ENCODE data around the gene IGLL5.
"Not testable (repeated sequence)": the region's sequence is repeated elsewhere in the genome, so short reads cannot be mapped to it uniquely, and the experiment has no call there.

The IGLL5 gene

DNA sequence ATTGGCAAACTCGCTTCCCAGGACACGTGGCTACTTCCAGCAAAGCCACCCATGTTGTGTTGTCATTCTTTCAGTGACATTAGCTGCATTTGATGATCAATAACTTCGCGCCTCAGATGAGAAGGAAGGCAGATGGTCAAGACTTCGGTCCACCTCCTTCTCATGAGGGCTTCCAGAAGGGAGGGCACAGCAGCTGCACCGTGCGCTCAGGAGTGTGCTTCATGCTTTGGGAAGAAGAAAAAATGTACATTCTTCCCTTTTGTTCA, 25.3 kb downstream of the IGLL5 start:
- no peak for DNase-seq

DNA sequence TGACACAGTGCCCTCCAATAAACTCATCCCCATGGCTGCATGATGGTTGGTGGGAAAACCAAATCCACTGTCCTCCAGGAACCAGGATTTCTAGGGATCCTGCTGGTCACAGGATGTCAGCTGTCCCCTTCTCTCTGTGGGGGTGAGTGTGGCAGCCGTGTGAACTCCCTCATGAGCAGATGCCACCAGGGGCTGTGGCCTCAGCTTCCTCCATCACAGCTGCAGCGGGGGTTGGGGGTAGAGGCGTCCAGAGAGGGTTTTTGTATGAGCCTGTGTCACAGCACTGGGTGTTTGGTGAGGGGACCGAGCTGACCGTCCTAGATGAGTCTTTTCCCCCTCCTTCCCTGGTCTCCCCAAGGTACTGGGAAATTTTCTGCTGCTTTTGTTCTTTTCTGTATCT, 26.4 kb downstream of the IGLL5 start:
- no peak for DNase-seq

DNA sequence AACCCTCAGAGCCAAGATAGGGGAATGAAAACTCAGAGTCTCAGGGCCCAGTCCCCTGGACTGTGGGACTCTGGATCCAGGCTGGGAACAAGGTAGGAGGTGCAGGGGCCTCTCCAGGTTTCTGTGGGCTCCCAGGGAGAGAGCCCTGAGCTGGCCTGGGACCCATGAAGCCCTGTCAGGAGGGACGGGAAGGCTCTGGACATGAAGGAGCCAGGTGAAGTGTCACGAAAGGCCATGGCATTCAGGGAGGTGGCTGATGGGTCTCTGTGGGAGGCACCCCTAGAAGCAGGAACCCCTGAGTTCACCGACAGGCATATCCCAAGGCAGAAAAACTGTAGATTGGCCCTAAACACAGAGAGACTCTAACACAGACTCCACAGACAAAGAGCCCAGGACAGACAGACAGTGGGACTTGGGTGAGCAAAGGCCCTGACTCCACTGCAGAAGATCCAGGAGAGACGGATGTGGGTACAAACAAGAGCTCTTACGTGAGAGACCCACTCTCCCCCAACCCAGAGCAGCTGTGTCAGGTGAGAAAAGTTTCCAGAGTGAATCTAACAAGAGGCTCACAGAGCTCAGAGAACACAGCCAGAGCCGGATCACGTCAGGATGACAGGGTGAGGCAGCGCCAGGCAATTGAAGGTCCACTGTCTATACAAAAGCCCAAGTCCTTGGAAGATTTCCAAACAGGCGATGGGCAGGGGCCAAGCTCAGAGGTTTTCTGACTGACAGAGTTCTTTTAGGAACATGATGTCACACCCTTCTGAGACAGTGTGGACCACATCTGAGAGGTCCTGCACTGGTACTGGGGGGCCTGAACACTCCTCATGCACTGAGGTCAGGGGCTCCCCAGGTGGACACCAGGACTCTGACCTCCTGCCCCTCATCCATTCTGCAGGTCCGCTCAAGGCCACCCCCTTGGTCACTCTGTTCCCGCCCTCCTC, 27.4 kb downstream of the IGLL5 start:
- peak in 2 of 56 donors; percentile 7 to 58 for DNase-seq

DNA sequence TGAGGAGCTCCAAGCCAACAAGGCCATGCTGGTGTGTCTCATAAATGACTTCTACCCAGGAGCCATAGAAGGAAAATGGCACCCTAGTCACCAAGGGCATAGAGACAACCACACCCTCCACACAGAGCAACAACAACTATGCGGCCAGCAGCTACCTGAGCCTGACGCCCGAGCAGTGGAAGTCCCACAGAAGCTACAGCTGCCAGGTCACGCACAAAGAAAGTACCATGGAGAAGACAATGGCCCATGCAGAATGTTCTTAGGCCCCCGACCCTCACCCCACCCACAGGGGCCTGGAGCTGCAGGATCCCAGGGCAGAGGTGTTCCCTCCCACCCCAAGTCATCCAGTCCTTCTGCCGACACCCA, 28.0 kb downstream of the IGLL5 start:
- no peak for DNase-seq

DNA sequence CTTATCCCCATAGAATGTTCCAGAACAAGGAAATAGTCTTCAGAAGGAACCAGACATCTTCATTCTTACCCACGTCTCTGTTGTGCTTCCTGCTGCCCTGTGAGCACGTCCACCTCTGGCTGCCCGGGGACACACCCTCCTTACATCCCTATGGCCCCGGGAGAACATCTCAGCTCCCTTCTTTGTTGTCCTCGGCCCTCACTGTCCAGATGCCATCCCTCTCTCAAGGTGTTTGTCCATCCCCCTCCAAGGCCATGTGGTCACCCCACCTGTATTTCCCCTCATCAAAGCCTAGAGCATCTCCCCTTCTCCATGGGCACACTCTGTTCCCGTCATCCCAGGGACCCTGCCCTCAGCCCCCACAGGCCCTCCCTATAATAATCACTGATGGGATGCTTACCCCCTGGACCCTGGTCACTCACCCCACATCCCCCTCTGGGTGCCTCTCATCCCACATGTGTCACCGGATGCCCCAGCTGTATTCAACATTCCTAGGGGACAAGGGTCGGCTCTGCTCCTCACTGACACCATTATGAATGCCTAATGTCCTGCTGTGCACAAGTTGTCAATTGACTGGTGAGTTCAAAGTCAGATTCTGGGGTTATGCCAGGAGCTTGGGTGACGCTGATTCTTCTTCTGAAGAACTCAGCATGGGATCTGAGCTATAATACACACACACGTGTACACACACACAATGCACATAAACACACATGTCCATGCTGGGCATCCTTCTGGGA, 28.8 kb downstream of the IGLL5 start:
- DNase-seq, result no peak

DNA sequence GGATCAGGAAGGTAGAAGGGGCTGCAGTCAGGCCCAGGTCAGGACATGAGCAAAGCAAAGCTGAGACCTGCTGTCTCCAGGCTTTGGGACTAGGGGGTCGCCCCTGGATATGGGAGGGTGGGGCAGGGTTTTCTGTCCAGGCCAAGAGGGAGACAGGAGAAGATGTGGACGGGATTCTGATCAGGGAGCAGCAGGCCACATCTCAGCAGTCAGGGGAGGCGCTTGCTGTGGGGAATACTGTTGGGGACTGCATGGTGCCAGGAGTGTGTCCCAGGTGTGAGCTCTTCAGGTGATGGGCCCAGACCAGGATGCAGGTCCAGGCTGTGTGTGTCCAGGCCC, 29.3 kb downstream of the IGLL5 start:
- DNase-seq, result no peak

DNA sequence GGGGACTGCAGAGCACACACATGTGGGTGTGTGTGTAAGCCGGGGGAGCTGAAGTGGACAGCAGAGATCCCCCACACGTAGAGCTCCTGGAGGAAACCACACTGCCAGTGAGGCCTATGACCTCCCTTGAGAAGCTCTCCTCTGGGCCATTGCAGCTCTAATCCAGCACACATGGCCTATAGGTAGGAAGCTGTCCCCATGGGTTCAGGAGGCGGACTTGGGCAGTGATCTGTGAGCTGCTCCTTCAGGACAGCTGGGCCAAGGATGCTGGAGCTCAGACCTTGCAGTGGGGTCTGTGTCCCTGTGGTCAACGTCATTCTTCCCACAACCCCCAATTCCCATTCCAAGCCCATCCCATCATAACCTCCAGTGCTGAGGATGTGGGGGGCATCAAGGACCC, 29.8 kb downstream of the IGLL5 start:
- no peak for DNase-seq

DNA sequence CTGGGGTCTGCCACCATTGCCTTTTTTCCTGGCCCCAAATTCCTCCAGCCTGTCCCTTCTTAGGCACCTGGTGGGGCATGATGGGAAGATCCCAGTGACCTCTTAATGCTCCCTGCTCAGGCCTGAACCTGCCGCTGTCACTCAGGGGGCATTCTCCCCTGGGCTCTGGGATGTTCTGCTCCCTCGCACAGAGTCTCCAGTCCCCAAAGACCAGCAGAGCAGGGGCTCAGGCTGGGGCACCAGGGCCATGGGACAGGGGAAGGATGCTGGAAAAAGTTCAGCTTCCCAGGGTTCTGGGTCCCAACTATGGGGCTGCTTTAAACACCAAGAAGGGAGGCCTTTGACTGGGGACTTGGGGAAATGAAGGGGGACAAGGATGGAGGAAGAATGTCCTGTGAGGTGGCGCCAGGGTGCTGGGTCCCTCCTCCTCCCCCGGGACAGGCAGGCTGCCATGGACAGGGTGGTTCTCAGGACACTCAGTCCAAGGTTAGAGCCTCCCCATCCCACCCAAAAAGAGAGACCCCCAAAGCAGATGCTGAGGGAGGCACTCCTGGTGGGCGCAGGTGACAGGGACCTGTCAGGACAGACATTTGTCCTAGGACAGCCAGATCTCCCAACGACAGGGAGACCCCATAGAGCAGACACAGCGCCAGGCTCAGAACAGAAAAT, 30.8 kb downstream of the IGLL5 start:
- DNase-seq, result no peak

DNA sequence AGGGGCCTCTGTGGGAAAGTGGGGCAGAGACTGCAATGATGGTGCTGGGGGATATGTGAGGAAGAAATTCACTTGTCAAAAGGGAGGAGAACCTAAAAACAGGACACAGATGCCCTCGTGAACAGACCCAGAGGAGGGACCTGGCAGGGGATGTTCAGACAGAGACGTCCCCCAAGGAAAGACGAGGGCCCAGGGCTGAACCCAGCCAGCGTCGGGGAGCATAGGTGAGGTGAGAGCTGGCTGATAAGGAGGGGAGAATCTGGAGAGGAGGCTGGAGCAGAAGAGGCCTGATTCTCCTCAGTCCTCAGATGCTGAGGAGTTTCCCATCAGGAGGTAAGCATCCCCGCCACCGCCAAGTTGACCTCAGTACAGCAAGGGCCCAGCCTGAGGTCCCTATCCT, 31.4 kb downstream of the IGLL5 start:
- DNase-seq, result no peak

DNA sequence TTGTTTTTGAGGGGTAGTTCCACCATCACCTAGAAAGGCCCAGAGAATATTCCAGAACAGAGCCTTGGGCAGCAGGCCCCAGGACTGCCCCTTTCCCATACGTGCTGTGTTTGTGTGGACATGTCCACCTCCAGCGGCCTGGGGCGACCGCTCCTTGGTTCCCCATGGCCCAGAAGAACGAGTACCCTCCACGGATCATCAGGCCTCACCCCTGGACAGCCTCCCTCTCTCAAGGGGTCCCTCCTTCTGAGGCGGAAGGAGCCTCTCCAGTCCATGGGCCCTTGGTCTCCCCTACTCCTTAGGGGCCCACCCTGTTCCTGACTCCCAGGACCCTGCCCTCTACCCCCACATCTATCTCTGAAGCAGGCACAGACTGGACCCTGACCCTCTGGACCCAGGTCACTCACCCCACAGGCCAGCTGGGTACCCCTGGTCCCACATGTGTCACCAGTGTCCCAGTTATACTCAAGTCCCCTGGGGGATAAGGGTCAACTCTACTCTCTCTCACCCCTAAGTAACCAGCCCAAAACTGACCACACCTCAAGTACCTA, 32.6 kb downstream of the IGLL5 start:
- no peak for DNase-seq

DNA sequence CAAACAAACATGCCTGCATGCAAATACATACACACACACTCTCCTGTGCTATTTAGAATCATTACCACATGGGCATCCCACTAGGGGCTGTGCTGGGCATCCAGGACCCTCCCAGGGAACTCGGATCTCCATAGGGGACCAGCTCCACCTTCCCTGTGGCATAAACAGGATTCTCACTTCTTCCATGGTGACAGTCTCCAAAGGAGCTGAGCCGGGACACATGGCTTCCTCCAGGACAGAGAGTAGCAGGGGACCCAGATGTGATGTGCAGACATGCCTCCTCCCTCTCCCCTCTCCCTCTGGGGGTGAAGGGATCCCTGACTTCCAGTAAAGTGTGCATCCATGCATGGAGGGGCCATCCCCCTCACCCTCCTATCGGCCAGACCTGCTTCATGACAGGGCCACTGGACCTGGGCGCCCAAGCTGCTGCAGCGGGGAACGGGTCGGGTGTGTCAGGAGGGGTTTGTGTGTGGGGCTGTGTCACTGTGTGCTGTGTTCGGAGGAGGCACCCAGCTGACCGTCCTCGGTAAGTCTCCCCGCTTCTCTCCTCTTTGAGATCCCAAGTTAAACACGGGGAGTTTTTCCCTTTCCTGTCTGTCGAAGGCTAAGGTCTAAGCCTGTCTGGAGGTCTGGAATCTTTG, 33.4 kb downstream of the IGLL5 start:
- no peak for DNase-seq

DNA sequence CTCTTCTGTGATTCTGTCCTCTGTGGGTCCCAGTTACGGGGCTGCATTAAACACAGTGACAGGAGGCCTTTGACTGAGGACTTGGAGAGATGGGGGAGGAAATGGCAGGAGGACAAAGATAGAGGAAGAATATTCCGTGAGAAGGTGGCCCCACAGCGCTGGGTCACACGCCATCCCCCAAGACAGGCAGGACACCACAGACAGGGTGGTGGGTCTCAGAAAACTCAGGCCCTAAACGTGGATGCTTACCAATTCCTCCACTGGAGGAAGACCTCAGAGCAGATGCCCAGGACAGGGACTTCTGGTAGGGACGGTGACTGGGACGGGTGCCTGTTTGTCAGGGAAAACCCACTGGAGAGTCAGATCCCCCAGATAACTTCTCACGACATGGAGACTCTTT, 34.0 kb downstream of the IGLL5 start:
- no peak for DNase-seq

DNA sequence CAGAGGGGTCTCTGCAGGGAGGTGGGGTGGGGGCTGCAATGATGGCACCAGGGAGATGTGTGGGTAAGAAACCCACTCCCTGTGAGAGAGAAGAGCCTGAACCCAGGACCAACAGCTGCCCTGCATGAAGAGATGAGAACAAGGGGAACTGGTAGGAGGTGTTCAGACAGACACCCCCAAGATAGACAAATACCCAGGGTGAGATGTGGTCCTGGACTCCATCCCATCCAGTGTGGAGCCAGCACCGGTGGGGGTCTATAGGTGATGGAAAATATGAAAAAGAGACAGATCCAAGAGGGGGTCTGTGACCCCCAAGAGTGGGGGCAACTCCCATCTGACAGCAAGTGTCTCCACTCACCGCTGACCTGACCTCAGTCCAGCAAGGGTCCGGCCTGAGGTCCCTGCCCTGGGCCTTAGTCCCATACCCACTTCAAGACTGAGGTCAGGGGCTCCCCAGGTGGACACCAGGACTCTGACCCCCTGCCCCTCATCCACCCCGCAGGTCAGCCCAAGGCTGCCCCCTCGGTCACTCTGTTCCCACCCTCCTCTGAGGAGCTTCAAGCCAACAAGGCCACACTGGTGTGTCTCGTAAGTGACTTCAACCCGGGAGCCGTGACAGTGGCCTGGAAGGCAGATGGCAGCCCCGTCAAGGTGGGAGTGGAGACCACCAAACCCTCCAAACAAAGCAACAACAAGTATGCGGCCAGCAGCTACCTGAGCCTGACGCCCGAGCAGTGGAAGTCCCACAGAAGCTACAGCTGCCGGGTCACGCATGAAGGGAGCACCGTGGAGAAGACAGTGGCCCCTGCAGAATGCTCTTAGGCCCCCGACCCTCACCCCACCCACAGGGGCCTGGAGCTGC, 34.7 kb downstream of the IGLL5 start:
- not testable (repeated sequence) for DNase-seq

DNA sequence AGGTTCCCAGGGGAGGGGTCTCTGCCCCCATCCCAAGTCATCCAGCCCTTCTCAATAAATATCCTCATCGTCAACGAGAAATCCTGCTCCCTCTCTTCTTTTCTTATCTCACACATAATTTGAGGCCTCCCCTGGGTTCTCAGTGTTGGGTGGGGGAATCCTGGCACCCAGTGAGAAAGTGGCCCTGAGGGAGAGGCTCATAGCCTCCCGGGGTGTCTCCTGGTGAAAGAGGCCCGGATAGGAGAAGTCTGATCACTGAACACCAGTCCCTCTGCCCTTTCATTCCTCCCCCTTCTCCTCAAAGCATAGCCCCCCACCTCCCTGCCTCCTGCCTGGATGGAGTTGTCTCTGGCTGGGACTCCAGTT, 35.3 kb downstream of the IGLL5 start:
- no peak for DNase-seq

DNA sequence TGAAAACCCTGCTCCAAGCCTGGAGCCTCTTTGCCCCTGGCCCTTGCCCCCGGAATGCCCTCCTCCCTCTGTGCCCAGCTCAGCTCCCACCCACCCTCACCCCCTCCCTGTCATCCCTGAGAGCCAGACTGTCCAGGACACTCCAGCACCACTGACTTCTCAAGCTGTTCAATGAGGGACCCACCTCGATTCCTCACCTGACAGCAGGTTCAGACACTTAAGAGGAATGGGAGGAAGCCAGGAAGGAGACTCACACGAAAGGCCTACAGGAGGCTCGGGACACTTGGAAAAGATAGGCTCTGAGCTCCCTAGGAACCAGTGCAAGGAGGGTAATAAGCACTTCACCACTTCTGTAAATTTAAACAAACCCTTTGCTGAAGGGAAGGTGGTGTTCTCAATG, 35.8 kb downstream of the IGLL5 start:
- DNase-seq, result no peak

DNA sequence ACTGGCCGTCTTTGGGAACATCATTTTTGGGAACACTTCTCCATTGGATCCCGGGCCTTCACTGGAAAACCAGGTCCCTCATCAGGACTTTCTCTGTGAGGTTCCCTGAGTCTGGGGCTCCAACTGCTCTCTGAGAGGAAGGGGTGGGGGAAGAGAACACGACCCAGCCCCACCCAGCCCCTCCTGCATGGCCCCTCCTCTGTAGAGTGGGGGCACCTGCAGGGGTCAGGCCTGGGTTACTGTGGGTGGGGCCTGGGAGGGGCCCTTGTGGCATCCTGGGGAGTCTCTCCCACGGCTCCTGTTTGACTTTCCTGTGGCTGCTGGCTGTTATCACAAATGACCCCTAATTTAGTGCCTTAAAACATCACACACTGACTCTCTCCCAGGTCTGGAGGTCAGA, 36.3 kb downstream of the IGLL5 start:
- no peak for DNase-seq

DNA sequence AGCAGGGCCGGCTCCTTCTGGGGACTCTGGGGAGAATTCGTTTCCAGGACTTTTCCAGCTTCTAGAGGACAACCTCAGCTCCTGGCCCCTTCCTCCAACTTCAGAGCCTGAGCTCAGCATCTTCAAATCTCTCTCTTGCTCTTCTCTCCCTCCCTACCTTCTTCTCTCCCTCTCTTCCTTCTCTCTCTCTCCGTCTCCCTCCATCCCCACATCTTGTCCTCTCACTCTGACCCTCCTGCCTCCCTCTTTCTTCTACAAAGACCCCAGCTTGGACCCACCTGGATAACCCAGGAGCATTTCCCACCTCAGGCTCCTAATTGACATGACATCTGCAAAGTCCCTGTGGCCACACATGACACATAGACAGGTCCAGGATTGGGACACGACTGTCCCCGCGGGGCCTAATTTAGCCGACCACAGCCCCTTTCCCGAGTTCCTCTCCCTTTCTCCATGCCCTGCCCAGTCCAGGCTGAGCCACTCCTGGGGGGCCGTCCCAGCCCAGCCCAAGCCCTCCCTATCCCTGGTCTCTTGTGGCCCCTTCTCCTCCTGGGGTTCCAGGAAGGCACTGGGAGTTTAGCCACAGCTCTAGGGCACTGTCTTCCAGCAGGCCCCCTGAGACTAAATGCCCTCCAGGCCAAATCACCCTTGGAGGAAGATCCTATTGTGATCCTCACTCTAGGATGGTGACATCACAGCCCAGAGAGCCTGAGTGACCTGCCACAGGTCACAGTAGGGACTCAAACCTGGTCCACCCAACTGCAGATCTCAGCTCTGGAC, 36.9 kb downstream of the IGLL5 start:
- DNase-seq, result no peak

DNA sequence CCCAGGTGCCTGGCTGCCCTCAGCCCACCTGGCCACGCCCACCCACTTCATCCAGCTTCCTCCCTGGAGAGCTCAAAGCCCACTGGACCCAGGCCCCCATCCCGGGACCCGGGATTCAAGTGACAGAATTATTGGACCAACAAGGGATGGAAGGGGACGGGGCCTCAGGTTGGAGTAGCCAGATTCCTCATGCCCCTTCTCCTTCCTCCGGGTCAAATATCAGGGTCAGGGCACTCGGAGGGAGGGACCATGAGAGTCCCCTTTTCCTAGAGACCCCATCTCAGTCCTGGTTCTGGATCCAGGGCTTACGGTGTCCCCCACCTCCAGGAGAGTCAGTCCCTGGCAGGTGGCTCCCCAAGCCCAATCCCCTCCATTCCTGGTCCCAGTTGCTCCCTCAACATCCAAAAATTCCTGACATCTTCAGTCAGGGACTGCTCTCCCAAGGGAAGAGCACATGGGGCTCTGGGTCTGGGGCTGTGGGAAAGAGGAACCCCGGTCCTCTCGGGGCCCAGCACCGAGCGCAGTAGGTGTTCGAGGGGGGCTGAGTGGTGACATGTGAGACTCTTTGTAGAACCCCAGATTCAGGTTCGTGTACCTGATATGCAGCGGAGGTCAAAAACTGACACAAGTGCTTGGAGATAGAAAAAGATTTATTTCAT, 37.7 kb downstream of the IGLL5 start:
- DNase-seq, result no peak

DNA sequence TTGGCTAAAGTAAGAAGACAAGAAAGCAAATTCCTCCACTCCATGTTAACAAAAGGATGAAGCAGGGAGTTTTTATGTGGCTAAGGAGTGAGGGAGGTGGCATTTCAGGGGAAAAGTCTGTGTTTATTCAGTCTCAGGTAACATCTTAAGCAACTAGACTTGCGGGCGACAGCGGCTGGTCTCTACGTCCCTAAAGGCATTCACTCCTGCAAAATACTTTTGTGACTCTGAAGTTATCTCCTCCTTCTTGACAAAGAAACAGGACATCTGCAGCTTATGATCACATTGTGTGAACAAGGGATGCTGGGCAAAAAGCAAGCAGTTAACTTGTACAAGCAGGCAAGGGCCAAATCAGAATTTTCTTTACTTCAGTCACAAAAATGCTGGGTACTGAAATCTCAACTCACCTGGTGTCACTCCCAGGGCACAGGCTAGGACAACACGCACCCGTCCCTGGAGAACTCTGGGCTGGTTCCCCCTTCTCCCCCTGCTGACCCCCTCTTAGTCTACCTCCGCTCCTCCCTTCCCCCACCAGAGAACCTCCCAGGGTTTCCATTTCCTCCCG, 38.3 kb downstream of the IGLL5 start:
- DNase-seq, result no peak

Measured in amygdala (tissue), 56 donors.